HG02943 (cell line): ENCODE results near the gene BTBD7.

Source experiments
- ATAC-seq: cut with Tn5 transposase; IDR thresholded peaks from one replicate; pipeline ENCODE4 v1.9.1; 2021; ENCODE audit warnings: mild to moderate bottlenecking, low read depth, moderate library complexity; ENCODE audit not compliant: unreplicated experiment

The BTBD7 gene

GRCh38 chr14:93206793-93207467, 125.9 kb downstream of the BTBD7 start, which contains the start of the genes GON7 and UBR7:
Gene GON7, minus strand, starts transcription at chr14:93207065. Its CDS starts 28 bp downstream, at chr14:93207037.
Gene UBR7, plus strand, starts transcription at chr14:93207256. Its CDS starts 36 bp downstream, at chr14:93207292.
- ATAC-seq = peak; percentile 78

- no peak for ATAC-seq
These were observed 131.6 kb downstream of the BTBD7 start for GRCh38 chr14:93201155-93201704.

GRCh38 chr14:93200553-93200952, 132.3 kb downstream of the BTBD7 start:
- ATAC-seq = no peak

- ATAC-seq = no peak
These were observed 133.8 kb downstream of the BTBD7 start for GRCh38 chr14:93199031-93199430.

- ATAC-seq = no peak
These were observed 137.4 kb downstream of the BTBD7 start for GRCh38 chr14:93195316-93195999.
